HepG2 (cell line): ENCODE measurements around the gene CCL3. TPM values are rescaled to one million over a fixed set of nuclear protein-coding genes. Genes with fewer than 3 reads are reported as not detected.

Source experiments
- ATAC-seq: fragments of 200-7000 bp; cut with Tn5 transposase; 3 replicates; pipeline ENCODE4 v1.9.1; 2020; ENCODE audit warnings: mild to moderate bottlenecking, moderate library complexity
- BruUV-seq: library from RNA; stranded (reverse); fragments of 400-500 nt; replicated peaks from 2 replicates; lab custom pipeline; 2021; lab: Mats Ljungman, UMichigan
- CTCF ChIA-PET: fragments of 300-600 bp; formaldehyde crosslinking; extraction: SDS; loops from one replicate; lab custom pipeline; 2021; ENCODE audit warnings: low total read pairs, inconsistent platforms, low intra/inter-chr PET ratio; lab: Yijun Ruan, JAX
- POLR2A ChIA-PET: fragments of 350-600 bp; sonication (Branson Sonifier 250); formaldehyde crosslinking; loops from one replicate; lab custom pipeline; 2020; ENCODE audit warnings: antibody characterized with exemption, inconsistent platforms; lab: Yijun Ruan, JAX
- DNase-seq: peaks from one replicate; pipeline ENCODE4 v3.0.0-alpha.2; 2015; ENCODE audit warnings: low spot score
- FAIRE-seq: peaks from 3 replicates; lab custom pipeline; 2011; peaks lifted over from hg19 to GRCh38; lab: Jason Lieb, UNC
- H2AFZ ChIP-seq: one replicate; pipeline ENCODE4 v1.6.1; 2011; ENCODE audit warnings: low read length, inconsistent platforms
- H3K27ac ChIP-seq: fragments of 300-600 bp; 3 replicates; pipeline ENCODE4 v1.8.0; 2011; ENCODE audit warnings: mixed run types, mild to moderate bottlenecking, mixed read lengths, low read length, inconsistent platforms; ENCODE audit not compliant: insufficient read depth; ENCODE audit errors: extremely low read length
- H3K27me3 ChIP-seq, 2 experiments: fragments of 200-600 bp in 1 of 2; 2 replicates in 1 of 2; 3 replicates in 1 of 2; pipeline versions ENCODE4 v1.6.0 to v1.8.0; 2011; ENCODE audit warnings: low read length in 2 of 2, mild to moderate bottlenecking in 2 of 2, moderate library complexity in 2 of 2, inconsistent platforms in 1 of 2; ENCODE audit not compliant: insufficient read depth in 2 of 2, control insufficient read depth in 1 of 2
- H3K36me3 ChIP-seq, 2 experiments: fragments of 200-600 bp in 1 of 2; replicated peaks in 1 of 2; 2 replicates in 1 of 2; 3 replicates in 1 of 2; pipeline versions ENCODE4 v1.5.1 to v1.8.0; 2011; ENCODE audit warnings: low read length in 2 of 2, inconsistent platforms in 1 of 2; ENCODE audit not compliant: insufficient read depth in 2 of 2, control insufficient read depth in 1 of 2
- H3K4me1 ChIP-seq: 2 replicates; pipeline ENCODE4 v1.5.1; 2012; ENCODE audit warnings: low read length, inconsistent platforms; ENCODE audit not compliant: insufficient read depth
- H3K4me2 ChIP-seq: 2 replicates; pipeline ENCODE4 v1.6.0; 2011; ENCODE audit warnings: low read depth, low read length, inconsistent platforms
- H3K4me3 ChIP-seq, 3 experiments: fragments of 200-600 bp in 1 of 3; sonication (generic), shearing (Covaris generic) in 1 of 3; replicated peaks in 1 of 3; 2 replicates each; pipeline ENCODE4 v1.5.1; 2011 to 2016; ENCODE audit warnings: low read length in 3 of 3, inconsistent platforms in 2 of 3, low read depth in 2 of 3, mild to moderate bottlenecking in 2 of 3, control low read depth in 1 of 3, mixed read lengths in 1 of 3; ENCODE audit not compliant: insufficient read depth in 1 of 3
- H3K79me2 ChIP-seq: one replicate; pipeline ENCODE4 v1.6.1; 2011; ENCODE audit warnings: low read length, inconsistent platforms; ENCODE audit not compliant: insufficient read depth
- H3K9ac ChIP-seq: 2 replicates; pipeline ENCODE4 v1.6.0; 2011; ENCODE audit warnings: mild to moderate bottlenecking, low read depth, low read length, inconsistent platforms; ENCODE audit not compliant: insufficient read depth
- H3K9me3 ChIP-seq: 2 replicates; pipeline ENCODE4 v1.5.1; 2012; ENCODE audit warnings: mild to moderate bottlenecking, low read length
- H4K20me1 ChIP-seq: 2 replicates; pipeline ENCODE4 v1.6.0; 2011; ENCODE audit warnings: inconsistent platforms, mild to moderate bottlenecking, low read length, moderate library complexity; ENCODE audit not compliant: insufficient read depth
- EEA1 ChIP-seq: sonication (generic); formaldehyde crosslinking; IDR thresholded peaks from 2 replicates; pipeline ENCODE4 v1.5.1; 2020; ENCODE audit warnings: mild to moderate bottlenecking, missing genetic modification reagents, borderline replicate concordance
- MEIS2 ChIP-seq: sonication (generic); formaldehyde crosslinking; IDR thresholded peaks from 2 replicates; pipeline ENCODE4 v1.9.0; 2021; ENCODE audit warnings: mild to moderate bottlenecking, missing genetic modification reagents
- ZNF563 ChIP-seq: sonication (generic); formaldehyde crosslinking; IDR thresholded peaks from 2 replicates; pipeline ENCODE4 v1.8.0; 2022; ENCODE audit warnings: mild to moderate bottlenecking, moderate library complexity, missing genetic modification reagents
- ZNF775 ChIP-seq: sonication (generic); formaldehyde crosslinking; IDR thresholded peaks from 2 replicates; pipeline ENCODE4 v1.4.0; 2020; ENCODE audit warnings: missing genetic modification reagents, mild to moderate bottlenecking, moderate library complexity, borderline replicate concordance
- WGBS: methylation state at CpG from one replicate; pipeline ENCODE4 v1.1.6; 2017; ENCODE audit warnings: low lambda C conversion rate; 5-methylcytosine and 5-hydroxymethylcytosine counted together
- in situ Hi-C: cut with HindIII; loops from 2 replicates; pipeline ENCODE4 v1.10.0; 2017; ENCODE audit warnings: low pct_unique_long_range_greater_than_20kb; ENCODE audit not compliant: extremely low pct_ligation_motif_present
- intact Hi-C: fragments of 100-400 bp; cut with micrococcal nuclease; formaldehyde crosslinking; loops from one replicate; pipeline ENCODE4 v1.10.0; 2022; ENCODE audit not compliant: unreplicated experiment
- polyA plus RNA-seq, 8 experiments: library from polyadenylated mRNA; depleted of rRNA in 3 of 8; stranded (reverse) in 7 of 8; unstranded in 1 of 8; fragments of >200 nt; fragmentation: Illumina TruSeq in 4 of 8; extraction: Trizol in 4 of 8; gene quantifications; 2 replicates each; pipeline versions ENCODE4 v1.2.1 to v1.2.3, GENCODE V29; 2011 to 2016; ENCODE audit warnings: low read depth in 4 of 8, missing spikeins in 1 of 8, mixed read lengths in 1 of 8; ENCODE audit not compliant: insufficient read depth in 1 of 8
- total RNA-seq, 5 experiments: library from RNA; depleted of rRNA; stranded (reverse); fragments of >200 nt; fragmentation: Illumina TruSeq; extraction: Trizol; gene quantifications; 2 replicates each; pipeline ENCODE4 v1.2.3, GENCODE V29; 2016; ENCODE audit warnings: low read depth in 1 of 5
- TF ChIP-seq, protein P1 (sequence below): sonication (generic); formaldehyde crosslinking; IDR thresholded peaks from 2 replicates; pipeline ENCODE4 v1.4.0; 2020; ENCODE audit warnings: missing genetic modification reagents, mild to moderate bottlenecking, borderline replicate concordance
- TF ChIP-seq, protein P2 (sequence below): IDR thresholded peaks from 2 replicates; pipeline ENCODE4 v1.6.1; 2016; ENCODE audit warnings: low read depth, control low read depth
- TF ChIP-seq, protein P3 (sequence below): IDR thresholded peaks from 2 replicates; pipeline ENCODE4 v1.6.1; 2016; ENCODE audit warnings: missing biosample characterization, missing genetic modification reagents, low read depth
- TF ChIP-seq, protein P4 (sequence below): sonication (generic); formaldehyde crosslinking; conservative IDR thresholded peaks from 2 replicates; pipeline ENCODE4 v1.8.0; 2022; ENCODE audit warnings: mild to moderate bottlenecking, moderate library complexity, missing genetic modification reagents

CCL3 gene
- total and polyA plus RNA-seq, 2 of the 13 experiments (the other 11 are each of a cell fraction or from before 2014, with no cell fraction given) = not detected

- TF ChIP-seq, protein P1, sequence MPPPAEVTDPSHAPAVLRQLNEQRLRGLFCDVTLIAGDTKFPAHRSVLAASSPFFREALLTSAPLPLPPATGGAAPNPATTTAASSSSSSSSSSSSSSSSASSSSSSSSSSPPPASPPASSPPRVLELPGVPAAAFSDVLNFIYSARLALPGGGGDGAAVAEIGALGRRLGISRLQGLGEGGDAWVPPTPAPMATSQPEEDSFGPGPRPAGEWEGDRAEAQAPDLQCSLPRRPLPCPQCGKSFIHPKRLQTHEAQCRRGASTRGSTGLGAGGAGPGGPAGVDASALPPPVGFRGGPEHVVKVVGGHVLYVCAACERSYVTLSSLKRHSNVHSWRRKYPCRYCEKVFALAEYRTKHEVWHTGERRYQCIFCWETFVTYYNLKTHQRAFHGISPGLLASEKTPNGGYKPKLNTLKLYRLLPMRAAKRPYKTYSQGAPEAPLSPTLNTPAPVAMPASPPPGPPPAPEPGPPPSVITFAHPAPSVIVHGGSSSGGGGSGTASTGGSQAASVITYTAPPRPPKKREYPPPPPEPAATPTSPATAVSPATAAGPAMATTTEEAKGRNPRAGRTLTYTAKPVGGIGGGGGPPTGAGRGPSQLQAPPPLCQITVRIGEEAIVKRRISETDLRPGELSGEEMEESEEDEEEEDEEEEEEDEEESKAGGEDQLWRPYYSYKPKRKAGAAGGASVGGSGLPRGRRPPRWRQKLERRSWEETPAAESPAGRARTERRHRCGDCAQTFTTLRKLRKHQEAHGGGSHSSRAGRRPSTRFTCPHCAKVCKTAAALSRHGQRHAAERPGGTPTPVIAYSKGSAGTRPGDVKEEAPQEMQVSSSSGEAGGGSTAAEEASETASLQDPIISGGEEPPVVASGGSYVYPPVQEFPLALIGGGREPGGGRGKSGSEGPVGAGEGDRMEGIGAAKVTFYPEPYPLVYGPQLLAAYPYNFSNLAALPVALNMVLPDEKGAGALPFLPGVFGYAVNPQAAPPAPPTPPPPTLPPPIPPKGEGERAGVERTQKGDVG (CRISPR knock-in tag) = no peak
Observed at GRCh38 chr17:36071751-36072150, 18.2 kb downstream of the CCL3 start (continued).

DNA sequence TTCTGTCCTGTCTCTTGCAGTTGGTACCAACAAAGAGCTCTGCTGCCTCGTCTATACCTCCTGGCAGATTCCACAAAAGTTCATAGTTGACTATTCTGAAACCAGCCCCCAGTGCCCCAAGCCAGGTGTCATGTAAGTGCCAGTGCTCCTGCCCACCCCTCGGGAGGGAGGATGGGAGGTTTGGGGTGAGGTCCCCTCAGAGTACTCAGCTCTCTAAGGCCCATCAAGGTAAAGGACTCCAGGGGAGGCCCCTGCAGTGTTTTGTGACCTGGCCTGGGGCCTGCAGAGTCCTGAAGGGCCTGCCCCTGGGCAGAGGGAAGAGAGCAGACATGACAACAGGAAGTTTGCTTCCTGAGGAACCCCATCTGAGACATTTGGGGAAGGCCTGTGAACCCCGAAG is 19.5 kb downstream of the CCL3 start:
- no peak overlapping the region for H3K4me3 ChIP-seq
- H3K27ac ChIP-seq = no peak overlapping the region
- intact Hi-C loops = no loop called here
- H2AFZ ChIP-seq = no peak overlapping the region
- ATAC-seq = no peak
- 0% methylated on average over 2 of the region's 3 CpGs for WGBS
- no peaks in the 10 kb centered on the region for H3K79me2 ChIP-seq
- TF ChIP-seq ZNF563 (CRISPR knock-in tag) = no peak
- TF ChIP-seq, protein P2, sequence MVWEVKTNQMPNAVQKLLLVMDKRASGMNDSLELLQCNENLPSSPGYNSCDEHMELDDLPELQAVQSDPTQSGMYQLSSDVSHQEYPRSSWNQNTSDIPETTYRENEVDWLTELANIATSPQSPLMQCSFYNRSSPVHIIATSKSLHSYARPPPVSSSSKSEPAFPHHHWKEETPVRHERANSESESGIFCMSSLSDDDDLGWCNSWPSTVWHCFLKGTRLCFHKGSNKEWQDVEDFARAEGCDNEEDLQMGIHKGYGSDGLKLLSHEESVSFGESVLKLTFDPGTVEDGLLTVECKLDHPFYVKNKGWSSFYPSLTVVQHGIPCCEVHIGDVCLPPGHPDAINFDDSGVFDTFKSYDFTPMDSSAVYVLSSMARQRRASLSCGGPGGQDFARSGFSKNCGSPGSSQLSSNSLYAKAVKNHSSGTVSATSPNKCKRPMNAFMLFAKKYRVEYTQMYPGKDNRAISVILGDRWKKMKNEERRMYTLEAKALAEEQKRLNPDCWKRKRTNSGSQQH = no peak
- TF ChIP-seq MEIS2 = no peak
- TF ChIP-seq, protein P1 (CRISPR knock-in tag) = no peak
- TF ChIP-seq, protein P3, sequence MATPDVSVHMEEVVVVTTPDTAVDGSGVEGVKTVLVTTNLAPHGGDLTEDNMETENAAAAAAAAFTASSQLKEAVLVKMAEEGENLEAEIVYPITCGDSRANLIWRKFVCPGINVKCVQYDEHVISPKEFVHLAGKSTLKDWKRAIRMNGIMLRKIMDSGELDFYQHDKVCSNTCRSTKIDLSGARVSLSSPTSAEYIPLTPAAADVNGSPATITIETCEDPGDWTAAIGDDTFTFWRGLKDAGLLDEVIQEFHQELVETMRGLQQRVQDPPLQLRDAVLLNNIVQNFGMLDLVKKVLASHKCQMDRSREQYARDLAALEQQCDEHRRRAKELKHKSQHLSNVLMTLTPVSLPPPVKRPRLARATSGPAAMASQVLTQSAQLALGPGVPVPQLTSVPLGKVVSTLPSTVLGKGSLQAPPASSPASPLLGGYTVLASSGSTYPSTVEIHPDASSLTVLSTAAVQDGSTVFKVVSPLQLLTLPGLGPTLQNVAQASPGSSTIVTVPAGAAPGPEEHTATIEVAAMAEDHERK = no peak
- no peak for TF ChIP-seq EEA1
- TF ChIP-seq, protein P4, sequence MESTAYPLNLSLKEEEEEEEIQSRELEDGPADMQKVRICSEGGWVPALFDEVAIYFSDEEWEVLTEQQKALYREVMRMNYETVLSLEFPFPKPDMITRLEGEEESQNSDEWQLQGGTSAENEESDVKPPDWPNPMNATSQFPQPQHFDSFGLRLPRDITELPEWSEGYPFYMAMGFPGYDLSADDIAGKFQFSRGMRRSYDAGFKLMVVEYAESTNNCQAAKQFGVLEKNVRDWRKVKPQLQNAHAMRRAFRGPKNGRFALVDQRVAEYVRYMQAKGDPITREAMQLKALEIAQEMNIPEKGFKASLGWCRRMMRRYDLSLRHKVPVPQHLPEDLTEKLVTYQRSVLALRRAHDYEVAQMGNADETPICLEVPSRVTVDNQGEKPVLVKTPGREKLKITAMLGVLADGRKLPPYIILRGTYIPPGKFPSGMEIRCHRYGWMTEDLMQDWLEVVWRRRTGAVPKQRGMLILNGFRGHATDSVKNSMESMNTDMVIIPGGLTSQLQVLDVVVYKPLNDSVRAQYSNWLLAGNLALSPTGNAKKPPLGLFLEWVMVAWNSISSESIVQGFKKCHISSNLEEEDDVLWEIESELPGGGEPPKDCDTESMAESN = no peak
- TF ChIP-seq ZNF775 (CRISPR knock-in tag) = no peak
- TF ChIP-seq, all 625 proteins: peak for 0
- ChIA-PET POLR2A (no interaction called here), CTCF (interaction anchor here (1.2 kb wide), 1 partner anchor 89 kb away, joined by 3 read pairs; the partner anchor contains the start of gene CCL16)
- no peaks in the 10 kb centered on the region for H3K36me3 ChIP-seq
- no peak overlapping the region for H3K9ac ChIP-seq
- no peak for FAIRE-seq
- no peak for DNase-seq
- no peaks in the 10 kb centered on the region for H4K20me1 ChIP-seq
- H3K4me1 ChIP-seq = no peaks in the 10 kb centered on the region
- BruUV-seq = no TSS peak
- no peaks in the 10 kb centered on the region for H3K9me3 ChIP-seq
- H3K27me3 ChIP-seq = peaks cover 0 to 16% of the 10 kb centered on the region in 2 experiments; a peak in 1 of 5 replicates
- no peak overlapping the region for H3K4me2 ChIP-seq
- in situ Hi-C loops = loop anchor here (5.0 kb wide), 1 partner anchor 98 kb away; no protein-coding TSS in a partner anchor
